A673 (cell line): Measurements from ENCODE around the gene HAL.

ENCODE experiments used
- CTCF ChIP-seq: fragments of 300-800, 200-600 bp; sonication (generic); conservative IDR thresholded peaks from 2 replicates; pipeline ENCODE4 v1.5.1; 2017; ENCODE audit warnings: low read depth, mild to moderate bottlenecking, antibody characterized with exemption, low read length, moderate library complexity, mixed read lengths
- EZH2 ChIP-seq: fragments of 200-600 bp; sonication (generic); IDR thresholded peaks from 2 replicates; pipeline ENCODE4 v1.6.1; 2017; ENCODE audit warnings: borderline replicate concordance, low read depth, mild to moderate bottlenecking, mixed read lengths, antibody characterized with exemption, low read length; ENCODE audit not compliant: poor library complexity, severe bottlenecking

DNA sequence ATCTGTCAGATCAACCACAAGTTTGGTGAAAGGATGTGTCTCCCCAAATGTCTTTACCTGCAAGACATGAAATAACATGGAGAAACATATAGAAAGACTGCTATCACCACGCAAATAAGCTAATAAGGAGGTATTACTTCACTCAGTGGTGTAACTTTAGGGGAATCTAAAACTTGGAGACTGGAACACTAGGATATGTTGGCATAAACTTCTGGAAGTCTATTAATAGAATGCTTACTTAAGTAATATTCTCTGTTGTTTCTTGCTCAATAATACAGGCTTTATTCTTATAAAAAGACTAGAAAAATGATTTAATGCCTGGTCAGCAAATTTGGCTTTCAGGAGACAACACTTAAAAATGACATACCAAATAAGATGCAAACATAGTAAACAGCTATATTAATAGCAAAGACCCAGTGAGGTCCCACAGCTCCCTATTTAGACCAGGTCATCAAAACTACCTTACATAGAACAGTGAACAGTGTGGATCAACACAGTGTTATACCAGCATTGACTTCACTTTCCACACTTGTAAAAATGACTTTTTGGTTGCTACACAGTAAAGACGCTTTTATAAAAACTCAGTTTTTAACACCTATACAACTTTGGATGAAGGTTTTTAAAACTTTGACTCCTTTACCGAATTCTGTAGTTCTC, 18.9 kb upstream of the HAL start:
- TF ChIP-seq CTCF (no peak), EZH2 (no peak)
